ENCODE results near the gene SNED1.

Gene SNED1

GRCh38 chr2:241007111-241007510 is 8.7 kb downstream of the SNED1 start:
- no peaks in the 10 kb centered on the region; the same call in 1 of the 2 replicates for H3K27me3 ChIP-seq (ENCODE audit: control insufficient read depth, insufficient read depth, low read length)
- no peaks in the 10 kb centered on the region for H3K36me3 ChIP-seq (ENCODE audit: control insufficient read depth, insufficient read depth, low read length)
- no peak overlapping the region for H3K4me3 ChIP-seq (ENCODE audit: low read depth, low read length)
- peaks cover 15% of the 10 kb centered on the region for H3K9me3 ChIP-seq (ENCODE audit: control insufficient read depth, insufficient read depth, low read length)
- H3K9ac ChIP-seq (ENCODE audit: low read depth, low read length): no peak overlapping the region
- H3K27ac ChIP-seq (ENCODE audit: low read depth, low read length): no peak overlapping the region
- peaks cover 14% of the 10 kb centered on the region for H3K4me1 ChIP-seq (ENCODE audit: control insufficient read depth, insufficient read depth, low read length)

GRCh38 chr2:241007880-241008710 is 9.7 kb downstream of the SNED1 start:
- Histone ChIP-seq H3K36me3 (ENCODE audit: control insufficient read depth, insufficient read depth, low read length) (no peaks in the 10 kb centered on the region), H3K9ac (ENCODE audit: low read depth, low read length) (no peak overlapping the region), H3K27ac (ENCODE audit: low read depth, low read length) (no peak overlapping the region), H3K4me3 (ENCODE audit: low read depth, low read length) (no peak overlapping the region), H3K4me1 (ENCODE audit: control insufficient read depth, insufficient read depth, low read length) (peaks cover 14% of the 10 kb centered on the region), H3K27me3 (ENCODE audit: control insufficient read depth, insufficient read depth, low read length) (no peaks in the 10 kb centered on the region; the same call in 1 of the 2 replicates), H3K9me3 (ENCODE audit: control insufficient read depth, insufficient read depth, low read length) (peaks cover 15% of the 10 kb centered on the region)

GRCh38 chr2:241008711-241009121 is 10.3 kb downstream of the SNED1 start:
- Histone ChIP-seq H3K4me3 (ENCODE audit: low read depth, low read length) (no peak overlapping the region), H3K4me1 (ENCODE audit: control insufficient read depth, insufficient read depth, low read length) (peaks cover 14% of the 10 kb centered on the region)

GRCh38 chr2:241009191-241009590 is 10.8 kb downstream of the SNED1 start:
- Histone ChIP-seq H3K27ac (ENCODE audit: low read depth, low read length) (no peak overlapping the region), H3K9me3 (ENCODE audit: control insufficient read depth, insufficient read depth, low read length) (peaks cover 6% of the 10 kb centered on the region; the same call in 1 of the 2 replicates), H3K36me3 (ENCODE audit: control insufficient read depth, insufficient read depth, low read length) (no peaks in the 10 kb centered on the region), H3K9ac (ENCODE audit: low read depth, low read length) (no peak overlapping the region), H3K27me3 (ENCODE audit: control insufficient read depth, insufficient read depth, low read length) (no peaks in the 10 kb centered on the region; the same call in 1 of the 2 replicates), H3K4me3 (ENCODE audit: low read depth, low read length) (peak overlapping the region; percentile 45; the same call in 1 of the 2 replicates), H3K4me1 (ENCODE audit: control insufficient read depth, insufficient read depth, low read length) (peaks cover 14% of the 10 kb centered on the region)

More at GRCh38 chr2:241008711-241009121, 10.3 kb downstream of the SNED1 start:
- H3K27me3 ChIP-seq (ENCODE audit: control insufficient read depth, insufficient read depth, low read length): no peaks in the 10 kb centered on the region; the same call in 1 of the 2 replicates
- H3K27ac ChIP-seq (ENCODE audit: low read depth, low read length): no peak overlapping the region
- no peak overlapping the region for H3K9ac ChIP-seq (ENCODE audit: low read depth, low read length)
- H3K36me3 ChIP-seq (ENCODE audit: control insufficient read depth, insufficient read depth, low read length): no peaks in the 10 kb centered on the region
- H3K9me3 ChIP-seq (ENCODE audit: control insufficient read depth, insufficient read depth, low read length): peaks cover 10% of the 10 kb centered on the region

GRCh38 chr2:241009601-241010530 is 11.4 kb downstream of the SNED1 start:
- Histone ChIP-seq H3K36me3 (ENCODE audit: control insufficient read depth, insufficient read depth, low read length) (no peaks in the 10 kb centered on the region), H3K4me3 (ENCODE audit: low read depth, low read length) (peak overlapping the region; percentile 45), H3K4me1 (ENCODE audit: control insufficient read depth, insufficient read depth, low read length) (peaks cover 14% of the 10 kb centered on the region), H3K27me3 (ENCODE audit: control insufficient read depth, insufficient read depth, low read length) (no peaks in the 10 kb centered on the region; the same call in 1 of the 2 replicates), H3K9me3 (ENCODE audit: control insufficient read depth, insufficient read depth, low read length) (peaks cover 6% of the 10 kb centered on the region; the same call in 1 of the 2 replicates), H3K27ac (ENCODE audit: low read depth, low read length) (peak overlapping the region; percentile 88), H3K9ac (ENCODE audit: low read depth, low read length) (no peak overlapping the region; the same call in 1 of the 2 replicates)

DNA sequence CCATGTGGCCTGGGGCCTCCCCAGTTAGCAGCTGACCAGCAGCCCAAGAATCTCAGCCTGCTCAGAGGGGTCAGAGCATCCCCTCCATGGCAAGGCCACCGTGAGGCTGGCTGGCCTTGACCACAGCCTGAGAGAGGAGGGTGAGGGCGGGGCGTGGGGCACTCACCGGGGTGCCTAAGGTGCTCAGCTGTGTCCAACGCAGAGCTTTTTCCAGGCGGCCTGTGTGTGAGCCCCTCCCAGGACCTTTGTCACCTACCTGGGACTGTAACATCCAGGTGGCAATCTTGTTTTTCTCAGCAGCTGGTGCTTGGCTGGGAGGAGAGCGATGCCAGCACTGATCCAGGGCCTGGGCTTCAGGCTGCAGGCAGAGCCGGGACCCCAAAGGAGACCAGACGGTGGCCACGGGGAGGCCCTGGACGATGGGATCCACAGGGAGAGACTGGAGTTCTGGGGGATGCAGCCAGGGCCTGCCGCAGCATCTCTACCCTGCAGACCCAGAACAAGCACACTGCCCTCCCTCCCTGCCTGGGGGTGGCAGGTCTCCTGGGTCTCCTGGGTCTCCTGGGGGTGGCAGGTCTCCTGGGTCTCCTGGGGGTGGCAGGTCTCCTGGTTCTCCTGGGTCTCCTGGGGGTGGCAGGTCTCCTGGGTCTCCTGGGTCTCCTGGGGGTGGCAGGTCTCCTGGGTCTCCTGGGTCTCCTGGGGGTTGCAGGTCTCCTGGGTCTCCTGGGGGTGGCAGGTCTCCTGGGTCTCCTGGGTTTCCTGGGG is 12.3 kb downstream of the SNED1 start:
- Histone ChIP-seq H3K4me3 (ENCODE audit: low read depth, low read length) (peak overlapping the region; percentile 45; the same call in 1 of the 2 replicates), H3K27ac (ENCODE audit: low read depth, low read length) (peak overlapping the region; percentile 88), H3K36me3 (ENCODE audit: control insufficient read depth, insufficient read depth, low read length) (no peaks in the 10 kb centered on the region), H3K9me3 (ENCODE audit: control insufficient read depth, insufficient read depth, low read length) (no peaks in the 10 kb centered on the region; the same call in 1 of the 2 replicates), H3K27me3 (ENCODE audit: control insufficient read depth, insufficient read depth, low read length) (no peaks in the 10 kb centered on the region; the same call in 1 of the 2 replicates), H3K4me1 (ENCODE audit: control insufficient read depth, insufficient read depth, low read length) (peaks cover 14% of the 10 kb centered on the region), H3K9ac (ENCODE audit: low read depth, low read length) (no peak overlapping the region)

GRCh38 chr2:241011296-241011600 is 12.8 kb downstream of the SNED1 start:
- Histone ChIP-seq H3K9ac (ENCODE audit: low read depth, low read length) (no peak overlapping the region), H3K9me3 (ENCODE audit: control insufficient read depth, insufficient read depth, low read length) (no peaks in the 10 kb centered on the region), H3K4me3 (ENCODE audit: low read depth, low read length) (no peak overlapping the region), H3K27me3 (ENCODE audit: control insufficient read depth, insufficient read depth, low read length) (no peaks in the 10 kb centered on the region; the same call in 1 of the 2 replicates), H3K36me3 (ENCODE audit: control insufficient read depth, insufficient read depth, low read length) (no peaks in the 10 kb centered on the region), H3K4me1 (ENCODE audit: control insufficient read depth, insufficient read depth, low read length) (peaks cover 14% of the 10 kb centered on the region), H3K27ac (ENCODE audit: low read depth, low read length) (no peak overlapping the region)

DNA sequence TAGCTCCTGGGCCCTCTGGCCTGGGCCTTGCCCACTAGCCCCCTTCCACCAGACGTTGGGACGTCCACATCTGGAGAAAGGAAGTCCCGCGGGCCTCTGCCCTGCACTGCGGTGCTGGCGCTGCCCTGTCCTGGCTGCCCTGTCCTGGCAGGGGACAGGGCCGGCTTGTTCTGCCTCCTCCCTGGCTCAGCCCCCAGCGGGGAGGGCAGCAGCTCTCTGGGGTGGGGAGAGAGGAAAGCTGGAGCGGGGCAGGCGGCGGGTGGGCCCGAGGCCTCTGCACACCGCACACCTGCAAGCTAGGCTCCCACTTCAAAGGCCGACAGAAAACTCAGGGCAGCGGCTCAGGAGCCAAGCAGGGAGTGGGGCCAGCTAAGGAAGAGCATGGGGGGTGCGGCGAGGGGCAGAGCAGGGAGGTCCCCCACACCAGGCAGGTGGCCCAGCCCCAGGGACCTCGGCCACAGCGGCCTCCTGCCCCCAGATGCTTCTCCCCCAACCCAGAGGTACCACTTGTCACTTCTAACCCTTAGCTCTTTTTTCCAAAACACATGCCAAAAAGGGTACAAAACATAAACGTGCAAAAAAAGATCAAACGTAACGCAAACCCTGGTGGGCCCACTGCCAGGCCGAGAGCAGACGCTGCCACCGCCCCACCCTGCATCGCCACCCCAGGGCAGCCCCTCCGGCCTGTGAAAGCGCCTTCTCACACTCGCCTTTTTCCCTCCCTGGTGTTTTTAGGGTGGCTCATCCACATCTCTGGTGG is 13.5 kb downstream of the SNED1 start:
- H3K27me3 ChIP-seq (ENCODE audit: control insufficient read depth, insufficient read depth, low read length): no peaks in the 10 kb centered on the region; the same call in 1 of the 2 replicates
- H3K9me3 ChIP-seq (ENCODE audit: control insufficient read depth, insufficient read depth, low read length): no peaks in the 10 kb centered on the region
- H3K4me3 ChIP-seq (ENCODE audit: low read depth, low read length): no peak overlapping the region
- peaks cover 14% of the 10 kb centered on the region for H3K4me1 ChIP-seq (ENCODE audit: control insufficient read depth, insufficient read depth, low read length)
- H3K36me3 ChIP-seq (ENCODE audit: control insufficient read depth, insufficient read depth, low read length): no peaks in the 10 kb centered on the region
- H3K27ac ChIP-seq (ENCODE audit: low read depth, low read length): no peak overlapping the region
- no peak overlapping the region for H3K9ac ChIP-seq (ENCODE audit: low read depth, low read length)

- H3K27me3 ChIP-seq (ENCODE audit: control insufficient read depth, insufficient read depth, low read length): no peaks in the 10 kb centered on the region
- no peak overlapping the region for H3K9ac ChIP-seq (ENCODE audit: low read depth, low read length)
- no peaks in the 10 kb centered on the region for H3K36me3 ChIP-seq (ENCODE audit: control insufficient read depth, insufficient read depth, low read length)
- no peak overlapping the region for H3K4me3 ChIP-seq (ENCODE audit: low read depth, low read length)
- no peaks in the 10 kb centered on the region for H3K9me3 ChIP-seq (ENCODE audit: control insufficient read depth, insufficient read depth, low read length)
- peaks cover 14% of the 10 kb centered on the region for H3K4me1 ChIP-seq (ENCODE audit: control insufficient read depth, insufficient read depth, low read length)
- H3K27ac ChIP-seq (ENCODE audit: low read depth, low read length): no peak overlapping the region
Observed at GRCh38 chr2:241014224-241014623, 15.8 kb downstream of the SNED1 start.

DNA sequence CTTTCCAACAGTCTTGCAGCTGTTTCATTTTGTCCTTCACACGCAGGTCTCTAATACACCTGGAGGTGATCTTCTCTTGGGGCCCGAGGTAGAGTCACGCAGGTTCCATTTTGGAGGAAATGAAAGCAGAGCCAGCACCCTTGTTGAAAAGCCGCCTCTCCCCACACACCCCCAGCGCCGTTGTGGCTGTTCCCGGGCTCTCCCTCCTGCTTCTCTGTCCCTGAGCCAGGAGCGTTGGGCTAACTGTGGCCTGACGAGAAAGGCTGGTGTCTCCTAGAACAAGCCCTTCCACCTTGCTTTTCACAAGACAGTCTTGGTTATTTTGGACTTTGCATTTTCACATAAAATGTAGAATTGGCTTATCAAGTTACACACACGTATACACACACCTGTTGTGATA is 16.3 kb downstream of the SNED1 start:
- no peak overlapping the region for H3K27ac ChIP-seq (ENCODE audit: low read depth, low read length)
- H3K9ac ChIP-seq (ENCODE audit: low read depth, low read length): no peak overlapping the region
- H3K9me3 ChIP-seq (ENCODE audit: control insufficient read depth, insufficient read depth, low read length): no peaks in the 10 kb centered on the region
- H3K36me3 ChIP-seq (ENCODE audit: control insufficient read depth, insufficient read depth, low read length): no peaks in the 10 kb centered on the region
- no peak overlapping the region for H3K4me3 ChIP-seq (ENCODE audit: low read depth, low read length)
- H3K27me3 ChIP-seq (ENCODE audit: control insufficient read depth, insufficient read depth, low read length): no peaks in the 10 kb centered on the region
- peaks cover 10% of the 10 kb centered on the region for H3K4me1 ChIP-seq (ENCODE audit: control insufficient read depth, insufficient read depth, low read length)
